Measurements from ENCODE around the gene TTC28.

TTC28 gene

DNA sequence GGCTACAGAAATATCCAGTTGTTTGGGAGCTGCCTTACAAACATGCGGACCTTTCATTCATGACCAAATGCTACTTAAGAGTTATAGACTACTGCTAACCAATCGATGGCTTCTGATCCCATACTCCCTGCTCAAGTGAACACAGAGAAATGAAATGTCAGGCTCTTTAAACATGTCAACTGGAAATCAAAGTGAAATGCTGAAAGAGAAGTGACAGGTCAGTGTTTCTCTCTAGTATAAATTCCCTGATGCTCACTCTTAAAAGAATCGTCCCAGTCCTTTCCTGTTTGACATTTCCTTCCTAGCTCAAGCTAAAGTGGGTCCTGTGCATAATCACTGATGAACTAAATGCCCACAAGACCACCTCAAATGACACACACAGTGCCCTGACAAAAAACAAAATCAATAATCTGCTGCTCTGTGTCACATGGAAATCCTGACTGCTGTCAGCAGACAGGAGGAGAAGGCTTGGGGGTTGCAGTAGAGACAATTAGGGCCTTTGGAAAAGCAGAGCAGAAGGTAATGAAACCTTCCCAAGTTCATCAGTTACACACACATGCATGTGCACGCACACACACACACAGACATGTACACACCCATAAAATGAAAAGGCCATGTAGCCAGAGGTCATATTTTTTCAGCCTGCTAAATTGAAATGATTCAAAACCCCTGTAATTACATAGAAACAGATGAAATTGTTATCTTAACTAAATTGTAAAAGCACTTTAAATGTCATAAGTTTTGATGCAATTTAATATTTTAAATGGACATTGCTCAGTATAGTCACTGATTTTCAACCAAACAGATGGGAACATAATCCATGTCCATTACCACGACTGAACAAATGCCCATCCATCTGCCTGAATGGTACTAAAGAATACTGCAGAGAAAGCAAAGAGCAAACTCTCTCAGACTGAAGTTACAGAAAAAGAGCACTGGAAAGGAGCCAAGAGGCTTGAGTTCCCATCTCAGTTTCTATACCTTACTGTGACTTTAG is 330.7 kb downstream of the TTC28 start:
- TF ChIP-seq, protein P1, sequence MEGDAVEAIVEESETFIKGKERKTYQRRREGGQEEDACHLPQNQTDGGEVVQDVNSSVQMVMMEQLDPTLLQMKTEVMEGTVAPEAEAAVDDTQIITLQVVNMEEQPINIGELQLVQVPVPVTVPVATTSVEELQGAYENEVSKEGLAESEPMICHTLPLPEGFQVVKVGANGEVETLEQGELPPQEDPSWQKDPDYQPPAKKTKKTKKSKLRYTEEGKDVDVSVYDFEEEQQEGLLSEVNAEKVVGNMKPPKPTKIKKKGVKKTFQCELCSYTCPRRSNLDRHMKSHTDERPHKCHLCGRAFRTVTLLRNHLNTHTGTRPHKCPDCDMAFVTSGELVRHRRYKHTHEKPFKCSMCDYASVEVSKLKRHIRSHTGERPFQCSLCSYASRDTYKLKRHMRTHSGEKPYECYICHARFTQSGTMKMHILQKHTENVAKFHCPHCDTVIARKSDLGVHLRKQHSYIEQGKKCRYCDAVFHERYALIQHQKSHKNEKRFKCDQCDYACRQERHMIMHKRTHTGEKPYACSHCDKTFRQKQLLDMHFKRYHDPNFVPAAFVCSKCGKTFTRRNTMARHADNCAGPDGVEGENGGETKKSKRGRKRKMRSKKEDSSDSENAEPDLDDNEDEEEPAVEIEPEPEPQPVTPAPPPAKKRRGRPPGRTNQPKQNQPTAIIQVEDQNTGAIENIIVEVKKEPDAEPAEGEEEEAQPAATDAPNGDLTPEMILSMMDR (IDR thresholded peaks at IDR 0.05; ENCODE audit: extremely low read depth, missing control alignments) = no peak

DNA sequence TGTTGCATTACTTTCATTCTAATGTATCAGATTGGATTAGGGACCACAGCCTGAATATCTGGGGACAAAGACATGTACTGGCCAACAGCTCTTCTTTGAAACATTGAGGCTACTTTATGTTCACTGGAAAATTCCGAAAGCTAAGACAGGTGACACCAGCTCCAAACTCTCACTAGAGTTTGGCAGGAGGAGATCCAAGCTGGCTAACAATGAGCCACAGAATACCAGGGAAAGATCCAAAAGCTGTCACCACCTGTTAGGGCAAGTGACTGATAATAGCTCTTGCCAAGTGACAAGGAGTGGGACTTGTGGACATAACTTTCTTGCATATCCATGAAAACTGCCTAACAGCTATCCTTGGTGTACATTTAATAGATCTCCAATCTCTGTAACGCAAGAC is 333.3 kb downstream of the TTC28 start:
- no peak for DNase-seq (ENCODE audit: low spot score)
- TF ChIP-seq, protein P1 (IDR thresholded peaks at IDR 0.05; ENCODE audit: extremely low read depth, missing control alignments) = no peak

More for the DNA sequence above, 330.7 kb downstream of the TTC28 start:
- DNase-seq (ENCODE audit: low spot score) = no peak

DNA sequence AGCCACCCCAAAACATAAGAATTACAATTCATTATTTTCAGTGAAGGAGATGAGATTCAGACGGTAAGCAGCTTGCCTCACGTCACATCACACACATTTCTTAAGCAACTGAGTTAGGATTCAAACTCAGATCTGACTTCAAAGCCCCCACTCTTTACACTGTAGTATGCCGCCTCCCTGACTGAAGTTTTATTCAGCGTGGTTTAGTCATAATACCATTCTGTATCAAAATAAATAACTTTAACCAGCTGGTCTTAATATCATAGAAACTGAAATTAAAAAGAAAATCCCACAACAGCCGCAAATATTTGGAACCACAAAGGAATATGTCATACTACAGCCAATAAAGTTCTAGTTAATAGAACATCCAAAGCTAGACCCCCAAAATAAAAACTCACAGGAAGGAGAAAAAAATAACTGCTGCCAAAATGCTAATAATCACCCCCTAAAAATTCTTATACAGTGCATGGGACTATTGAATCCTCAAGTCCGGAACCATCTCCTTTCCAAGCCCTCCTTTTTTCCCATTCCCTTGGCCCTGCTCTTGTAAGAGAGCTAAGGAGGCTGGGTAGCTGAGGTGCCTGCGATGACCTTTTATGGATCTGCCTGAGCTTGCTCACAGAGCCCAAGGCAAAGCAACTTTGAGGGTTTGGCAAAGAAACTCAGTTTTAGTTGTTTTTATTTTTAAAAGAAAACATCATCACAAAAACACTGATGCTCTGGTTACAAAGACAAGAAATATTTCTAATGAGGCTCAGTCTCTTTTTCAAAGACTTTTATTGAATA is 334.5 kb downstream of the TTC28 start:
- no peak for DNase-seq (ENCODE audit: low spot score)
- TF ChIP-seq, protein P1 (IDR thresholded peaks at IDR 0.05; ENCODE audit: extremely low read depth, missing control alignments) = no peak

DNA sequence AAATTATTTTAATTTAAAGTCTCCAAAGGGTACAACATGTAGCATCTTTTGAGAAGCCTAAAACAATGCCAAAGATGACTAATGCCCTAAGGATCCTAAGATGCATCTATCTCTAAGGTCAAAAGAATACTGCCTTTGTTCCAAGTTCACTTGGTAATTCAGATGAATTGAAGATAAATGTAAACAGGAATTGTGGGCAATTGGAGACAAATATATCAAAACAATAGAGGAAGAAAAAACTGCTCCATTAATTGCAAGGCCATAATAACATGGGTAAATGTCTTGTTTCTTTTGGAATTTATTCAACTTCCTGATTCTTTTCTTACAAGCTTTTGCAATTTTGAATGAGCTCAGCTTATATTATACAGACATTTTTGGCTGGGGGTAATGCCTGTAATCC is 338.6 kb downstream of the TTC28 start:
- TF ChIP-seq, protein P1 (IDR thresholded peaks at IDR 0.05; ENCODE audit: extremely low read depth, missing control alignments) = no peak
- no peak for DNase-seq (ENCODE audit: low spot score)

DNA sequence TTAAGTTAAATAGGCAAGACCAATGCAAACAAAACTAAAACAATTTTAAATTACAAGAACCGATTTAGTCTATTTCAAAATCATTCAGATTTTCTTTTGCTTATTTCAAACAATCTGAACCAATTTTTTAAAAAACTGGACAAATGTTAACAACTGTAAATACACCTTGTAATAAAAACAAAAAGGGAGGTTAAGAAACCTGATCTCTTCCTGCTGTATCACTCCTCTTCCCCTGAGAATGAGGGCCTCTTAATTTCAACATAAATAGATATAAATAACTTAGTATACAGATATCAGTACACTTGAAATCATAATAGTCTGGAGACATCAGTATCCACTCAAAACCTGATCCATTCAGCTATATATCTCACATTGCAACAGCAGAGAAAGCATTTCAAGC is 346.6 kb downstream of the TTC28 start:
- DNase-seq (ENCODE audit: low spot score) = no peak

DNA sequence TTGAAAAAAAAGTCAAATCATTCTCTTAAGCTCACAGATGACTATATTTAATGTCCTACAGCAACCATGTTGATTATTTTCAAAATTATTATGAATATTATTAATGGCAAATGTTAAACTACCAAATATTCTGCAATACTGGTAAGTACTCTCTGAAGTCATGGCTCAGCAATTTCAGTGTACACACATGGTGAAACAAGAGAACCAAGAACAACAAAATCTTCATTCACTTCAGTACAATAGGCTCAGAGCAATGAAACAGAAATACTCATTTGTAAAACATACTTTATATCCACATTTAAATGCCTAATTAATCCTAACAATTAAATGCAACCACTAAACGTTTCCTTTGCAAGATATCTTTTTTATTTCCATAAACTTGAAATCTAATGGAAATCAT is 347.2 kb downstream of the TTC28 start:
- no peak for DNase-seq (ENCODE audit: low spot score)
- TF ChIP-seq, protein P1 (IDR thresholded peaks at IDR 0.05; ENCODE audit: extremely low read depth, missing control alignments) = no peak

More for the DNA sequence above, 346.6 kb downstream of the TTC28 start:
- TF ChIP-seq, protein P1 (IDR thresholded peaks at IDR 0.05; ENCODE audit: extremely low read depth, missing control alignments) = no peak

DNA sequence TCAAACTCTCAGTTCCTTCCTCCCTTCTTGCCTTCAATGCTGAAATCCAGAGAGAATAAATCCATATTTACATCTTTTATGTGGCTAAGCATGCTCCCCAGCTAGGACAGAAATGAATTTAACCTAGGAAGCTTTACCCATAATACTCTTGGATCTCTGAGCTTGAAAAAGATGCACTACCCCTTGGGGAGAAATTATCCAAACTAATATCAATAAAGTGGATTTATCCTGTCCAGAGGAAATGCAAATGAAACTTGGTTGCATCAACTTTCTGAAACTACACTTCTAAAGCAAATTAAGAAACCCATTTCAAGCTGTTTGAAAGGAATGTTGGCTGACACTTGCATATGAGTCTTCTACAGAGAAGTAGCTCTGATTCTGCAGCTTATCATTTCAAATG is 347.9 kb downstream of the TTC28 start:
- TF ChIP-seq, protein P1 (IDR thresholded peaks at IDR 0.05; ENCODE audit: extremely low read depth, missing control alignments) = no peak
- no peak for DNase-seq (ENCODE audit: low spot score)

All from GM20000 (cell line).